ENCODE results near the gene CCDC150.
A peak's percentile ranks its signal among the peaks of the same experiment; 100 is the strongest.
"Not testable (repeated sequence)": the region's sequence is repeated elsewhere in the genome, so short reads cannot be mapped to it uniquely, and the experiment has no call there.

CCDC150 gene

GRCh38 chr2:196679368-196679767, 39.9 kb downstream of the CCDC150 start:
- DNase-seq (ENCODE audit: low read depth), result no peak
- no peak overlapping the region for H3K4me3 ChIP-seq (ENCODE audit: low read length)

DNA sequence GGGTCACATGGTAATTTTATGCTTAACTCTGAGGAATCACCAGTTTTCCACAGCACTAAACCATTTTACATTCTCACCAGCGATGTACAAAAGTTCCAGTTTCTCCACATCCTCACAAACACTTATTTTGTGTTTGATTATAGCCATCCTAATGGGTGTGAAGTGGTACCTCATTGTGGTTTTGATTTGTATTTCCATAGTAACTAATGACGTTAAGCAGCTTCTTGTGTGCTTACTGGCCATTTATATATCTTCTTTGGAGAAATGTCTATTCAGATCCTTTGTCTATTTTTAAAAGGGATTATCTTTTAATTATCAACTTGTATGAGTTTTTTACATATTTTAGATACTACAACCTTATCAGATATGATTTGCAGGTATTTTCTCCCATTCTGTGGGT, 42.0 kb downstream of the CCDC150 start:
- TF ChIP-seq CTCF (conservative IDR thresholded peaks at IDR 0.05; ENCODE audit: low read depth, low read length), result no peak
- DNase-seq (ENCODE audit: low read depth), result no peak
- no peak overlapping the region for H3K4me3 ChIP-seq (ENCODE audit: low read length)

More at GRCh38 chr2:196679368-196679767, 39.9 kb downstream of the CCDC150 start:
- TF ChIP-seq CTCF (conservative IDR thresholded peaks at IDR 0.05; ENCODE audit: low read depth, low read length), result no peak

GRCh38 chr2:196685792-196686191, 46.3 kb downstream of the CCDC150 start:
- DNase-seq (ENCODE audit: low read depth), result no peak
- no peak overlapping the region for H3K4me3 ChIP-seq (ENCODE audit: low read length)

DNA sequence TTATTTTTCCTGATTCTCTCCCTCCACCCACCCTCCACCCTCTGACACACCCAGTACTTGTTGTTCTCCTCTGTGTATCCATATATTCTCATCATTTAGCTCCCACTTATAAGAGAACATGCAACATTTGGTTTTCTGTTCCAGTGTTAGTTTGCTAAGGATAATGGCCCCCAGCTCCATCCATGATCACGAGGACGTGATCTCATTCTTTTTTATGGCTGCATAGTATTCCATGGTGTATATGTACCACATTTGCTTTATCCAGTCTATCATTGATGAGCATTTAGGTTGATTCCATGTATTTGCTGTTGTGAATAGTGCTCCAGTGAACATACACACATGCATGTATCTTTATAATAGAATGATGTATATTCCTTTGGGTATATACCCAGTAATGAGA, 47.2 kb downstream of the CCDC150 start:
- DNase-seq (ENCODE audit: low read depth); H3K4me3 ChIP-seq (ENCODE audit: low read length): not testable (repeated sequence)

More at GRCh38 chr2:196685792-196686191, 46.3 kb downstream of the CCDC150 start:
- TF ChIP-seq CTCF (conservative IDR thresholded peaks at IDR 0.05; ENCODE audit: low read depth, low read length), result no peak

DNA sequence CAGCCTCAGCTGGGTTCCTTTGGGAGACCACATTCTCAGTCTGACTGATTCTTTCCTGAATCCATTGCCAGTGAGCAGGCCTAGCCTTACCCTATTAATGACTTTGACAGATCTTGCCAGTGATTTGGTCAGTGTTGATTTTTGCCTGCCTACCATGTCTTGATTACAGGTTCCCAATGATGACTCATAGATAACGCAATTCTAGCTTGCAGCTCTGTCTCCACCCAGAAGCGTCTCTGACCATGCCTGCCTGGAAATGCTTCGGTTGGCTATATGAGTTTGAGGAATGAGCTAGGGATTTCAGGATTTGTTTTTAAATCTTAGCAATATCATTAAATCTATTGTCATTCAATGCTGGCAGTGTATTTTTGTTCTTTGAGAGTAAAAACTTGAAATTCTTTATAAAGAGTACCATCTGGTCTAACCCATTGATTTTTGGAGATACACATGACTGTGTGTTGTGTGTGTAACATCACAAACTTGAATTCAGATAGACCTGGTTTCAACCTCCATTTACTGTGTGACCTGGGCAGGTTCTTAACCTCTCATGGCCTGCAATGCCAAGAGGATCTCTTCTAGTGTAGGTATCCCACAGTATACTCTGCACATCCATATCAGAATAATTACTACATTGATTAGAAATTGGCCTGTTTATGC, 57.0 kb downstream of the CCDC150 start:
- H3K4me3 ChIP-seq (ENCODE audit: low read length), result no peak overlapping the region
- DNase-seq (ENCODE audit: low read depth), result peak; percentile 43
- TF ChIP-seq CTCF (conservative IDR thresholded peaks at IDR 0.05; ENCODE audit: low read depth, low read length), result no peak

- no peak for TF ChIP-seq CTCF (conservative IDR thresholded peaks at IDR 0.05; ENCODE audit: low read depth, low read length)
- H3K4me3 ChIP-seq (ENCODE audit: low read length), result no peak overlapping the region
These were observed 58.3 kb downstream of the CCDC150 start for GRCh38 chr2:196697825-196698224.

DNA sequence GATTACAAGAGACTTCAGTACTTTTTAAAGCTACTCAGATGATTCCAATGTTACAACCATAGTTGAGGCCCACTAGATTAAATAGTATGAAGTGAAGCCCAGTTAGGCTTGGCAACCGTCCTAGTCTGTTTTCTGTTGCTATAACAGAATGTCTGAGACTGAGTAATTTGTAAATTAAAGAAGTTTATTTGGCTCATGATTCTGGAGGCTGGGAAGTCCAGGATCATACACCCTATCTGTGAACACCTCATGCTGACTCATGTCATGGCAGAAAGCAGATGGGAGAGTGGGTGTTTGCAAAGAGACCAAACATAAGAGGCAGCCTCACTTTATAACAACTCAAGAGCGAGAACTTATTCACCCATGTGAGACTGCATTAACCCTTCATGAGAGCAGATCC, 63.1 kb downstream of the CCDC150 start:
- DNase-seq (ENCODE audit: low read depth), result no peak
- no peak for TF ChIP-seq CTCF (conservative IDR thresholded peaks at IDR 0.05; ENCODE audit: low read depth, low read length)

More at GRCh38 chr2:196697825-196698224, 58.3 kb downstream of the CCDC150 start:
- DNase-seq (ENCODE audit: low read depth), result no peak

More for the DNA sequence above, 63.1 kb downstream of the CCDC150 start:
- no peak overlapping the region for H3K4me3 ChIP-seq (ENCODE audit: low read length)

Measured in retinal pigment epithelial cell (primary cell).